ENCODE data around the gene APMAP.

DNA sequence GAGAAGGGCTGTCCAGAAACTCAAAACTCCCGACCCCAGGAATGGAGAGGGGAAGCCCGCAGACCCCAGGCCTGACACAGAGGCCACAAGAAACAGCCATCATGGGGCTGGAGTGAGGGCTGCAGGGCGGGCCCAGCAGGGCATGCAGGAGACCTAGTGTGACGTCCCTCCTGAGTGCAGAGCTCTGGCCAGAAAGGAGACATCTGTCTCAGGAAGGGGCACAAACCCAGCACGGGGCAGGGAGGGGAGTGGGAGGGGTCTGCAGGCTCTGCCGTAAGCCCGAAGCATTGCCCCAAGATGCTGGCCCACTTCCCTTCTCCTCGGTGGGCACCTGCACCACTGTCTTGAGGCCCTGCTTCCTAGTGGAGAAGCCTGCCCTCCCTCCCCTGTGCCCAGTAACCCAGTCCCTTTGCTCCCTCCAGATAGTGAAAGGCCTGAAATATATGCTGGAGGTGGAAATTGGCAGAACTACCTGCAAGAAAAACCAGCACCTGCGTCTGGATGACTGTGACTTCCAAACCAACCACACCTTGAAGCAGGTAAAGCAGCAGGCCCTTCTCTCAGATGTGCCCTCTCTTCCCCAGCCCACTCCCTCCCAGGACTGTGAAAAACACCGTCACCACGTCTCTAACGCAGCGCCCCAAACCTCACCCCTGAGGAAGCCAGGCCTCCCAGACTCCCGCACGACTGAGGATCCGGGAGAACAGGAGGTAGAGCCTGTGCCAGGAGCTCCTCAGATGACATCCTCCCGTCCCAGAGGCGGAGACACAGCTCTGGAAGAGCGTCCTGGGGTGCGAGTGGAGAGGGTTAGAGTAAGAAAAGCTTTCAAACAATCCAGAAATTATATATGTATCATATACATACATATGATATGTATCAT lies 33.8 kb downstream of the APMAP start:
- TF ChIP-seq SAP30 (IDR thresholded peaks at IDR 0.05; ENCODE audit: borderline replicate concordance, insufficient read depth, low read depth, low read length, poor library complexity, severe bottlenecking) (no peak), TGIF2 (CRISPR knock-in tag; IDR thresholded peaks at IDR 0.05) (no peak)

Measured in K562 (cell line).